Measurements from ENCODE around the gene CDK2AP2.
"Not testable (repeated sequence)": the region's sequence is repeated elsewhere in the genome, so short reads cannot be mapped to it uniquely, and the experiment has no call there.

CDK2AP2 gene

GRCh38 chr11:67523556-67524479 is 15.9 kb upstream of the CDK2AP2 start:
- no peak for DNase-seq

GRCh38 chr11:67522844-67523555 is 15.0 kb upstream of the CDK2AP2 start, which contains the start of gene CABP2:
TSS of gene CABP2 (minus strand) at chr11:67523446. CDS start at chr11:67523326, 120 bp downstream.
- no peak for DNase-seq

GRCh38 chr11:67522338-67522737 is 14.4 kb upstream of the CDK2AP2 start:
- DNase-seq = no peak

DNA sequence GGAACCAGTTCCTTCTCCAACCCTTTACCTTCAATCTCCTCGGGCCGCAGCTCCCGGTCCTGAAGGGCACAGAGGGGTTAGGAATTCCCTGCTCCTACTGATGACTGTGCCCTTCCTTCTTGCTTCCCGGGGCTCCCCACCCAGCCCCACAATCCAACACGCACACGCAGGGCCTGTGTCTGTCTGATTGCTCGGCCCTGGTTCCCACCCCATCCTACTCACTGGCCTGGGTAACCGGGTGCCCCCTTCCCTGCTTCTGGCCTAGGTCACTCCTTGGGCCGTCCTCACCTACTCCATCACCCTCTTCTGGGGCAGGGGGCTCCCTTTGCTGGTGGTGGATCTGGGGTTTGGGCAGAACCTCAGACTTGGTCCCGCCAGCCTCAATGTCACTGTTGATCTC is 14.0 kb upstream of the CDK2AP2 start:
- DNase-seq = no peak

- DNase-seq = no peak
Measured at GRCh38 chr11:67520856-67521824, 13.2 kb upstream of the CDK2AP2 start.

DNA sequence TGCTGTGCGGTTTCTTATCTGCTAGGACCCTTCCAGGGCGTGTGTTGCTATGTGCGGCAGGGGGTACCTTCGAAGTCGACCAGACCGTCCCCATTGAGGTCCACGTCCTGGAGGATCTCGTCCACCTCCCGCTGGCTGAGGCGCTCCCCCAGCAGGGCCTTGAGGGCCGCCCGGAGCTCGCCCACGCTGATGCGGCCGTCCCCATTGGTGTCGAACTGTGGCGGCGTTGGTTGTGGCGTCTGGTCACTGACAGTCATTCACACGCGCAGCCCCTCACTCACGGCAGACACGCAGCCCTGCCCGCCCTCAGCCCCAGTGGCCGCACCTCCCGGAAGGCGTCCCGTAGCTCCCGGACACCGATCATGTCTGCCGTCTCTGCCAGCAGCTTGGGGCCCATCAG is 11.8 kb upstream of the CDK2AP2 start:
- no peak for DNase-seq

DNA sequence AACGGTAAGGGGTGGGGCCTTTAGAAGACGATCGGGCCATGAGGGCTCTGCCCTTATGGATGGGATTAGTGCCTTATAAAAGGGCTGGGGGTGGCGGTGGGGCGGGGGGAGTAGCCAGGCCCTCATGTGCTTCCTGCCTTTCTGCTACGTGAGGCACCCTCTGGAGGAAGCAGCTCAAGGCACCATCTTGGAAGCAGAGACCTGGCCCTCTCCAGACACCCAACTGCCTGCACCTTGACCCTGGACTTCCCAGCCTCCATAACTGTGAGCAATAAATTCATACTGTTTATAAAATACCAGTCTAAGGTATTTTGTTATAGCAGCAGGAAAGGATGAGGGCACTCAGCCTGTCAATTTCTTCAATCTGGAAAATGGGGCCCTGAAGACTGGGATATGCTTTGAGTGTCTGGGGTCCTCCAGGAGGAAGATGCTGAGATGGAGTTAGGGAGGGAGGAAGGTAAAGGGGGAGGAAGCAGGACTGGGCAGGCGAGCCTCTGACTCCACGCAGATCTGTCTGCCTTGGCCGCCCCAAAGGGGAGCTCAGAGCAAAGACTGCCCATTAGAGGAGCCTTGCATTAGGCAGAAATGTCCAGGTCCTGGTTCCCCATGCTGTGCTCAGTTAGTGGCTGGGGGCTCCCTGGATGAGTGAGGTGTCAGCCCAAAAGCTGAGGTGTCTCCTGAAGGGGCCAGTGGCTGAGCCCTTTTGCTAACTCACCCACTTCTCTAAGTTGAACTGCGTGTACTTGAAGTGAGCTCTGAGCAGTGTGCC is 10.0 kb upstream of the CDK2AP2 start:
- no peak for DNase-seq

DNA sequence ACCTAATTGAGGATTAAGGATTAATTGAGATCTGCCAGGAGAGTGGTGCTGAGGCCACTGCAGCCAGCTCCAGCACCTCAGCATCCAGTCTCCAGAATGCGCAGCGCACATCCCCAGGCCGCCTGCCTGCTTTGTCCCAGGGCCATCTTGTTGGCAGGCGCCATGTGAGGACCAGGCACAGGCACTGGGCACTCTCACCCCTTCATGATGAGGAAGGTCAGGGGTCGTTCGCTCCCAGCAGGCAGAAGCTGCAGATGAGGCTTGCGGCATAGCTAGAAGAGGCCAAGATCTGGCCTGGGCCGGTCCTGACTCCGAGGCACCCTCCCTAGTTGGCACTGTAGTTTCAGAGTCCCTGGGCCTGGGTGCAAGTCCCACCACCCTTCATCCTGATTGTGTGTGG is 8.8 kb upstream of the CDK2AP2 start:
- DNase-seq = no peak

DNA sequence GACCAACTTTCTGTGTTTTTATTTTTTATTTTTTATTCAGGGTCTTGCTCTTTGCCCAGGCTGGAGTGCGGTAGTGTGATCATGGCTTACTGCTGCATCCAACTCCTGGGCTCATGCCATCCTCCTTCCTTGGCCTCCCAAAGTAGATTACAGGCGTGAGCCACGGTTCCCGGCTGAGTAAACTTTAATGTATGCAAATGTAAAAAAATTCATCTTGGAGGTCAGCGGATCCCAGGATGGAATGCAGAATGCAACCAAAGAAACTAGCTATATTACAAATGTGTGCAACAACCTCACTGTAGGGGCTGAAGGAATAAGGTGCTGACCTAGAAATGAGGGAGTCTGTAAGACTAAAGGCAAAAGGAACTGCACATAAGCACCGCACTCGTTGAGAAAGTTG is 6.2 kb upstream of the CDK2AP2 start:
- DNase-seq = no peak

DNA sequence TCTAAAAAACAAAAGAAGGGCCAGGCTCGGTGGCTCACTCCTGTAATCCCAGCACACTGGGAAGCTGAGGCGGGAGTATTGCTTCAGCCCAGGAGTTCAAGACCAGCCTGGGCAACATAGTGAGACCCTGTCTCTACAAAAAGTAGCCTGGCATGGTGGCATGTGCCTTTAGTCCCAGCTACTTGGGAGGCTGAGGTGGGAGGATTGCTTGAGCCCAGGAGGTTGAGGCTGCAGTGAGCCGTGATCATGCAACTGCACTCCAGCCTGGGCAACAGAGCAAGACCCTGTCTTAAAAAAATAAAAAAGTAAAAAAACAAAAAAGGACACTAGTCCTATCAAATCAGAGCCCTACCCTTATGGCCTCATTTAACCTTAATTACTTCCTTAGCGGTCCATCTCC is 3.6 kb upstream of the CDK2AP2 start:
- DNase-seq = not testable (repeated sequence)

- no peak for DNase-seq
Measured at GRCh38 chr11:67510023-67510345, 2.0 kb upstream of the CDK2AP2 start.

DNA sequence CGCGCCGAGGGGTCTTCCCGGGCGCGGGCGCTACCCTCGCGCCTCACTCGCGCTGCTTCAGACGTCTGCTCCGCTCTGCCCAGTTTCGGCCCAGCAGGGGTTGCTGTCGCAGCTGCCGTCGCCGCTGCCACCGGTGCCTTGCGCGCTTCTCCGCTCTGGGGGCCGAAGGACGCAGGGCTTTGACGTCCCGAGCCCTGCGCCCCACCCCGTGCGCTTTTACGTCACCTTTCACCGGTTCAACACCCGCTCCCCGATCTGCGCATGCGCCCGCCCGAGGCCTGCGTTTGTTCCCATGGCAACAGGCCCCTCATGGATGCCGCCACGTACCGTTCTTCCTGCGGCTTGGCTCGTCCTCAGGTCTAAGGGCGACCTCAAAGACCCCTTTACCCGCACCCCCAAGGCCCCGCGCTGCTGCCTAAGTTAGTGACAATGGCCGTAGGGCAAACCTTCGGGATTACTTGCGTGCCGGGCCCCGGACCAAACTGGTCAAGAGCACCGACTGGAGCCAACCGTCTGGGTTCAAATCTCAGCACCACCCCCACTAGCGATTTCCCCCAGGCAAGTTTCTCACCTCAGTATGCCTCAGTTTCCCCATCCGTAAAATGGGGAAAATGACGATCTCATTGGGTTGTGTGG is 642 bp upstream of the CDK2AP2 start:
- DNase-seq = peak; percentile 97

DNA sequence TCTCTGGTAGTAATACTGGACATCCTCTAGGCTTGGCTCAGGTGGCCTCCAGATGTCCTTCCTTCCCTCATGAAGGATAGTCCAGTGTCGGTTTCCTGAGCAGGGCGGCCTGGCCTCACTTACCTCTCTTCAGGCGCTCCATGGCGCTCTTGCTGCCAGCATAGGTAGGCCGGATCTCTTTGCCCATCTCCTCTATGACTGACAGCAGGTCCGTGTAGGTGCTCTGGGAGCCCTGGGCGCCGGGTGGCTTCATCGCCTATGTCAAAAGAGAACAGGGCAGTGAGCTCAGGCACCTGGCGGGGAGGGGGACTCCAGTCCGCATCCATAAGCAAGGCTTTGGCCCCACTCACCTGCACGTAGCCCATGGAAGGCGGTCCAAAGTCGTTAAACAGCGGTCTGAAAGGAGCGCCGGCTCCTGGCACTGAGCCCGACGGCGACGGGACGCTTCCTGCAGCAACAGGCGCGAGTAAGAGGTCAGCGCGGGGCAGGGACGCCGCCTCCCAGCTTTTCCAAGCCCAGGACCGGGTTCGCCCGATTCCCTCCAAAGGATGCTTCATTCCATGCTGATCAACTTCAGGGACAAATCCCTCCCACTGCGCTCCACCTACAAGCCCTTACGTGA is 609 bp downstream of the CDK2AP2 start:
- DNase-seq = no peak

GRCh38 chr11:67506426-67507051 is 1.4 kb downstream of the CDK2AP2 start:
- DNase-seq = no peak

- DNase-seq = peak; percentile 89
Measured at GRCh38 chr11:67505605-67506396, 2.2 kb downstream of the CDK2AP2 start.

DNA sequence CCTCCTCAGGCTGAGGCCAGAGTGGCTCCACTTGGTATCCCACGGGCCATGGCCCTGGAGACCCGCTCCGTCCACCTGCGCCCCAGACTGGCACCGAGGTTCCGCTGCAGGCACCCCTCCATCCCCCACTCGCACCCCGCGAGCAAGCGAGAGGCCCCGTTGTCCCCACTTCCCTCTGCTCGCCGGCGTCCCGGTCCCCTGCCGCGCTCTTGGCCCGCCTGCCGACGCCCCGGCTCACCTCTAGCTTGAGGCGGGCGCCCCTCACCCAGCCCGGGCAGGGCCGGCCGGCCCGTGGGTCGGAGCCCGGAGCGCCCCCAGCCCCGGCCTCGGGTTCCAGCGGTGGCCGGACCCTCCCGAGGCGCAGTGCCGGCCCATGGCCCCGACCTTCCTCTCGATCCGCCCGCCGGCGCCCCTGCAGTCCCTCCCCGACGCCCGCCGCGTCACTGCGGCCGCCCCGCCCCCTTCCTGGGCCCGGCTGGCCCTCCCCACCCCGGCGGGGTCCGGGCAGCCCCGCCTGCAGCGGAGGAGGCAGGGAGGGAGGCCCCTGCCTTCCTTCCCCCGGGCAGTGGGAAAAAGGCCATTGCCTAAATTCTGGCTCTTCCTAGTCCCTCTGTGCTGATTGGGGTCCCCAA is 2.9 kb downstream of the CDK2AP2 start, which contains the start of gene PITPNM1:
TSS of gene PITPNM1 (minus strand) at position 414 of the 632 bp plus-strand sequence. CDS start 1,183 bp downstream, outside the sequence.
- DNase-seq = peak; percentile 43

DNA sequence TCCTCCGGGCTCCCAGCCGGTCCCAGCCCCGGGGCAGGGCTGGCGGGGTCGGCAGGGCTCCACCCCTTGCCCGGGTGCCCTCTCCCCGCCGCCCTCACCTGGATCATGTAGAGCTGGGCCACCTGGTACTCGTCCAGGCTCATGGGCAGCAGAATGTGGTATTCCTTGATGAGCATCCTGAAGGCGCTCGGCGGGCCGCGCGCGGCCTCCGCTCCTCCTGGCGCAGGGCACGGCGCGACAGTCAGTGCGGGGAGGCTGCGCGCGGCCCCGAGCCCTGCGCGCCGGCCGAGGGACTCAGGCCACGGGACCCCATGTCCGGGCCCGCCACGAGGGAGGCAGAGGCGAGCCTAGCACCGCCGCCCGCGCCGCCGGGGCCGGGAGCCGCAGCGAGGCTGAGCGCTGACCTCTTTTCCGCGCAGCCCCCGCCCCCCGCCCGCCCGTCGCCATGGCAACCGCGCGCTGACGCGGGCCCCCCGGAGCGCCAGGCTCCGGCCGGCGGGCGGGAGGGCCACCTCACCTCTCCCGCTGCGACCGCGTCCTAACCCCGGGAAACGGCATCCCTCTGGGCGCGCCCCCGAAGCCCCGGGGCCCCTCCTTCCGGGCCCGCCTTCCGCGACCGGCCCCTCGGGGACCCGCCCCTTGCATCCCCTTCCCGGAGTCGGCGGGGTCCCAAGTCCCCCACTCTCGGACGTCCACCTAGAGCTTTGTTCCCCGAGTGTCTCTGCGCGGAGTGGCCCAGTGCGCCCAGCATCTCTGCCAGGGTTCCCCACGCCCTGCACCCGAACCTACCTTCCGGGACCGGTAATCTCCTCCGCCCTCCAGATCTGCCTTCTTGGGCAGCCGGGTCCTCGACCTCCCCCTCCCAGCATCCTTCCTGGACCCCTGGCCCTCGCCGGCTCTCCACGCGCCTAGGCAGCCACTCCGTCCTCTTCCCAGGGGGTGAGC is 3.7 kb downstream of the CDK2AP2 start:
- DNase-seq = peak; percentile 37
